EH (cell line): ENCODE measurements around the gene EARS2.
A peak's percentile ranks its signal among the peaks of the same experiment; 100 is the strongest.
"Not testable (repeated sequence)": the region's sequence is repeated elsewhere in the genome, so short reads cannot be mapped to it uniquely, and the experiment has no call there.

ENCODE experiments used
- DNase-seq: peaks from one replicate; pipeline ENCODE4 v3.0.0-alpha.2; 2015; ENCODE audit warnings: low read depth

Gene EARS2

GRCh38 chr16:23556881-23557778, at the start of gene EARS2, which contains the start of gene UBFD1:
Gene EARS2 (minus strand): TSS chr16:23557350. CDS start chr16:23557343, 7 bp downstream.
Gene UBFD1 (plus strand): TSS chr16:23557727. CDS start chr16:23557743, 16 bp downstream.
- peak; percentile 99 for DNase-seq

- DNase-seq: peak; percentile 15
These were observed 40.0 kb upstream of the EARS2 start for GRCh38 chr16:23597003-23597756.

- DNase-seq: peak; percentile 89
These were observed 39.0 kb upstream of the EARS2 start, which contains the start of gene NDUFAB1 for GRCh38 chr16:23595951-23596720. Gene NDUFAB1 (minus strand): TSS chr16:23596316. CDS start chr16:23596290, 26 bp downstream.

- DNase-seq: peak; percentile 7
These were observed 38.2 kb upstream of the EARS2 start for GRCh38 chr16:23595246-23595950.

GRCh38 chr16:23594186-23594585, 37.0 kb upstream of the EARS2 start:
- DNase-seq: no peak

- DNase-seq: no peak
These were observed 33.0 kb upstream of the EARS2 start for GRCh38 chr16:23590181-23590580.

GRCh38 chr16:23587726-23588125, 30.6 kb upstream of the EARS2 start:
- DNase-seq: peak; percentile 96

- no peak for DNase-seq
These were observed 27.3 kb upstream of the EARS2 start for GRCh38 chr16:23584186-23585076.

- DNase-seq: not testable (repeated sequence)
These were observed 26.1 kb upstream of the EARS2 start for GRCh38 chr16:23583271-23583670.

GRCh38 chr16:23581764-23582163, 24.6 kb upstream of the EARS2 start:
- DNase-seq: no peak

GRCh38 chr16:23580391-23580790, 23.2 kb upstream of the EARS2 start:
- no peak for DNase-seq

GRCh38 chr16:23579371-23579770, 22.2 kb upstream of the EARS2 start:
- no peak for DNase-seq

GRCh38 chr16:23578101-23578830, 21.1 kb upstream of the EARS2 start:
- no peak for DNase-seq

- no peak for DNase-seq
These were observed 20.3 kb upstream of the EARS2 start for GRCh38 chr16:23577493-23577892.

- DNase-seq: no peak
These were observed 18.7 kb upstream of the EARS2 start for GRCh38 chr16:23575834-23576233.

GRCh38 chr16:23573817-23574216, 16.7 kb upstream of the EARS2 start:
- DNase-seq: no peak

GRCh38 chr16:23572394-23572793, 15.2 kb upstream of the EARS2 start:
- no peak for DNase-seq

GRCh38 chr16:23571895-23572294, 14.7 kb upstream of the EARS2 start:
- DNase-seq: no peak

- DNase-seq: no peak
These were observed 14.0 kb upstream of the EARS2 start for GRCh38 chr16:23570992-23571632.
